HEK293 (cell line): Measurements from ENCODE around the gene CTDNEP1.

Experiments
- CTCF ChIA-PET: fragments of 350-600 bp; formaldehyde crosslinking; extraction: SDS; loops from one replicate; lab custom pipeline; 2021; ENCODE audit warnings: antibody characterized with exemption; lab: Yijun Ruan, JAX
- POLR2A ChIA-PET: fragments of 300-600 bp; formaldehyde crosslinking; extraction: SDS; loops from one replicate; lab custom pipeline; 2020; ENCODE audit warnings: antibody characterized with exemption, inconsistent platforms; lab: Yijun Ruan, JAX
- H3K27ac ChIP-seq: fragments of 200-500 bp; sonication (Bioruptor generic); 2 replicates; pipeline ENCODE4 v1.5.1; 2014; ENCODE audit warnings: low read depth, low read length, control low read depth, inconsistent platforms; ENCODE audit errors: extremely low read depth
- H3K36me3 ChIP-seq, 2 experiments: fragments of 200-500 bp in 1 of 2; sonication (Bioruptor generic) in 1 of 2; 1 replicate in 1 of 2; 2 replicates in 1 of 2; pipeline ENCODE4 v1.5.1; 2014 to 2017; ENCODE audit warnings: inconsistent platforms in 2 of 2, low read length in 2 of 2; ENCODE audit not compliant: control insufficient read depth in 2 of 2, insufficient read depth in 1 of 2
- H3K4me1 ChIP-seq: fragments of 200-500 bp; sonication (Bioruptor generic); 2 replicates; pipeline ENCODE4 v1.5.1; 2014; ENCODE audit warnings: mild to moderate bottlenecking, low read length, inconsistent platforms; ENCODE audit not compliant: control insufficient read depth, insufficient read depth
- H3K4me3 ChIP-seq: 2 replicates; pipeline ENCODE4 v1.5.1; 2011; ENCODE audit warnings: low read depth, mild to moderate bottlenecking, control low read depth, low read length, moderate library complexity
- H3K9me3 ChIP-seq: fragments of 200-500 bp; sonication (Bioruptor generic); 2 replicates; pipeline ENCODE4 v1.5.1; 2014; ENCODE audit warnings: low read depth, low read length, inconsistent platforms; ENCODE audit not compliant: control insufficient read depth, insufficient read depth
- INSM2 ChIP-seq: fragments of 450-650 bp; formaldehyde crosslinking; IDR thresholded peaks from 2 replicates; pipeline ENCODE4 v1.5.1; 2016; ENCODE audit warnings: missing biosample characterization, missing genetic modification characterization
- KLF16 ChIP-seq: fragments of 450-650 bp; formaldehyde crosslinking; IDR thresholded peaks from 2 replicates; pipeline ENCODE4 v1.5.1; 2017; ENCODE audit warnings: missing biosample characterization, missing genetic modification characterization
- SP2 ChIP-seq: fragments of 450-650 bp; formaldehyde crosslinking; IDR thresholded peaks from 2 replicates; pipeline ENCODE4 v1.5.1; 2016; ENCODE audit warnings: missing biosample characterization, missing genetic modification characterization
- YY1 ChIP-seq: fragments of 450-650 bp; formaldehyde crosslinking; IDR thresholded peaks from 2 replicates; pipeline ENCODE4 v1.5.1; 2018; ENCODE audit warnings: missing biosample characterization, missing genetic modification characterization
- YY2 ChIP-seq: fragments of 450-650 bp; formaldehyde crosslinking; IDR thresholded peaks from 2 replicates; pipeline ENCODE4 v1.5.1; 2016; ENCODE audit warnings: missing biosample characterization, missing genetic modification characterization
- ZBTB44 ChIP-seq: fragments of 450-650 bp; IDR thresholded peaks from 2 replicates; pipeline ENCODE4 v1.5.1; 2018; ENCODE audit warnings: missing biosample characterization, mild to moderate bottlenecking, missing genetic modification characterization
- ZBTB7A ChIP-seq: fragments of 450-650 bp; formaldehyde crosslinking; IDR thresholded peaks from 2 replicates; pipeline ENCODE4 v1.5.1; 2016; ENCODE audit warnings: low read depth, missing biosample characterization, missing genetic modification characterization
- ZEB2 ChIP-seq: fragments of 450-650 bp; formaldehyde crosslinking; IDR thresholded peaks from 2 replicates; pipeline ENCODE4 v1.5.1; 2016; ENCODE audit warnings: missing biosample characterization, missing genetic modification characterization
- ZNF16 ChIP-seq: fragments of 450-650 bp; formaldehyde crosslinking; IDR thresholded peaks from 2 replicates; pipeline ENCODE4 v1.5.1; 2016; ENCODE audit warnings: low read depth, missing biosample characterization, missing genetic modification characterization
- ZNF175 ChIP-seq: fragments of 450-650 bp; formaldehyde crosslinking; IDR thresholded peaks from 2 replicates; pipeline ENCODE4 v1.5.1; 2016; ENCODE audit warnings: missing biosample characterization, missing genetic modification characterization
- ZNF302 ChIP-seq: fragments of 450-650 bp; formaldehyde crosslinking; IDR thresholded peaks from 2 replicates; pipeline ENCODE4 v1.5.1; 2016; ENCODE audit warnings: missing biosample characterization, missing genetic modification characterization, low read depth
- ZNF324 ChIP-seq: fragments of 450-650 bp; formaldehyde crosslinking; IDR thresholded peaks from 2 replicates; pipeline ENCODE4 v1.5.1; 2016; ENCODE audit warnings: missing biosample characterization, missing genetic modification characterization
- ZNF366 ChIP-seq: fragments of 450-650 bp; formaldehyde crosslinking; conservative IDR thresholded peaks from 2 replicates; pipeline ENCODE4 v1.5.1; 2016; ENCODE audit warnings: missing biosample characterization, missing genetic modification characterization
- ZNF391 ChIP-seq: fragments of 450-650 bp; formaldehyde crosslinking; IDR thresholded peaks from 2 replicates; pipeline ENCODE4 v1.5.1; 2016; ENCODE audit warnings: low read depth, missing biosample characterization, missing genetic modification characterization, borderline replicate concordance
- ZNF473 ChIP-seq: fragments of 450-650 bp; formaldehyde crosslinking; IDR thresholded peaks from 2 replicates; pipeline ENCODE4 v1.5.1; 2017; ENCODE audit warnings: missing biosample characterization, missing genetic modification characterization
- ZNF48 ChIP-seq: fragments of 450-650 bp; formaldehyde crosslinking; IDR thresholded peaks from 2 replicates; pipeline ENCODE4 v1.5.1; 2016; ENCODE audit warnings: missing biosample characterization, missing genetic modification characterization
- ZNF518A ChIP-seq: fragments of 450-650 bp; formaldehyde crosslinking; conservative IDR thresholded peaks from 2 replicates; pipeline ENCODE4 v1.5.1; 2016; ENCODE audit warnings: low read depth, missing biosample characterization, missing genetic modification characterization
- ZNF544 ChIP-seq: fragments of 450-650 bp; formaldehyde crosslinking; IDR thresholded peaks from 2 replicates; pipeline ENCODE4 v1.5.0; 2017; ENCODE audit warnings: missing biosample characterization, missing genetic modification characterization
- ZNF610 ChIP-seq: fragments of 450-650 bp; formaldehyde crosslinking; IDR thresholded peaks from 2 replicates; pipeline ENCODE4 v1.5.1; 2016; ENCODE audit warnings: missing biosample characterization, missing genetic modification characterization, borderline replicate concordance
- ZNF660 ChIP-seq: fragments of 450-650 bp; IDR thresholded peaks from 2 replicates; pipeline ENCODE4 v1.5.1; 2018; ENCODE audit warnings: missing biosample characterization, mild to moderate bottlenecking, missing genetic modification characterization
- ZNF837 ChIP-seq: fragments of 450-650 bp; formaldehyde crosslinking; IDR thresholded peaks from 2 replicates; pipeline ENCODE4 v1.5.1; 2016; ENCODE audit warnings: missing biosample characterization, missing genetic modification characterization
- TF ChIP-seq, protein P1 (sequence below): fragments of 450-650 bp; formaldehyde crosslinking; IDR thresholded peaks from 2 replicates; pipeline ENCODE4 v1.5.1; 2017; ENCODE audit warnings: missing biosample characterization, missing genetic modification characterization
- TF ChIP-seq, protein P2 (sequence below): fragments of 450-650 bp; formaldehyde crosslinking; conservative IDR thresholded peaks from 2 replicates; pipeline ENCODE4 v1.5.1; 2016; ENCODE audit warnings: low read depth, missing biosample characterization, missing genetic modification characterization

CTDNEP1 gene

DNA sequence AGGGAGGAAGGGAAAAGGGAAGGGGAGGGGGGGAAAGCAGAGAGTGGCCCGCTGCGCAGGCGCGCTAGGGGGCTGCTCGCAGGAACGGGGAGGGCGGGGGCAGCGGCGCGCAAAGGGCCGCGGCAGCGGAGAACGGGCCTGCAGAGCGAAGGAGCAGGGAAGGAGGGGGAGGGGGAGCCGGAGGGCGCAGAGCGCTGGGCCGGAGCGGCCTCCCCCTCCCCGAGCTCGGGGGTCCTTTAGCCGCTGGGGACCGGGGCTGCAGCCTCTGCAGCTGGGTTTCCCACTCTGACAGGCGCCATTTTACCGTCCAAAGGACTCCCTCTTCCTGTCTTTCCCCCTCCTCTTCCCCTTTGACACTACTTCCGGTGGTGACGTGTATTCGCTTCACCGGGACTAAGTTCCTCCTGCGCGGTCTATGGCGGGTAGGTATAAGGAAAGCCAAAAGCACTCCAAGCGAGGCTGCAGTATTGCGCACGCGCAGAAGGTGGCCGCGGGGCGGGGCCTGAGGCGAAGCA lies at the start of gene CTDNEP1:
Gene CTDNEP1, minus strand, starts transcription at position 74 of the 515 bp plus-strand sequence. CDS start 438 bp downstream, outside the sequence.
- ChIA-PET POLR2A (interaction anchor here (0.6 to 2.0 kb wide), 7 partner anchors 11 to 78 kb away, joined by 3 to 33 read pairs (median 4); partner anchors contain the start of genes ACADVL, DLG4, DVL2 and GABARAP), CTCF (interaction anchor here (0.6 to 1.6 kb wide), 4 partner anchors 30 to 843 kb away, joined by 3 to 6 read pairs (median 4); partner anchors contain the start of gene SLC2A4)
- peak within 1 kb of the TSS; percentile 92 for H3K27ac ChIP-seq
- peaks cover 13% of the 10 kb centered on the region; the same call in 1 of the 2 replicates for H3K4me1 ChIP-seq
- peak within 1 kb of the TSS; percentile 91 for H3K4me3 ChIP-seq
- no peaks in the 10 kb centered on the region for H3K9me3 ChIP-seq
- TF ChIP-seq ZNF610 (tag by site-specific recombination) (0 out of 2 replicates have a peak, but pooled peaks have one; percentile 13), ZNF48 (tag by site-specific recombination) (no peak), ZNF660 (tag by site-specific recombination) (peak; percentile 2; the same call in 1 of the 2 replicates), YY1 (tag by site-specific recombination) (peak; percentile 94), ZEB2 (tag by site-specific recombination) (peak; percentile 90; the same call in 1 of the 2 replicates), ZNF544 (tag by site-specific recombination) (no peak), ZNF518A (tag by site-specific recombination) (peak; percentile 69), ZNF473 (no peak), ZNF324 (tag by site-specific recombination) (peak; percentile 71), ZNF366 (tag by site-specific recombination) (peak; percentile 47; the same call in 1 of the 2 replicates), YY2 (tag by site-specific recombination) (peak; percentile 96), ZNF391 (tag by site-specific recombination) (0 out of 2 replicates have a peak, but pooled peaks have one; percentile 18), KLF16 (tag by site-specific recombination) (peak; percentile 22; the same call in 1 of the 2 replicates), INSM2 (tag by site-specific recombination) (peak; percentile 9; the same call in 1 of the 2 replicates), ZNF302 (tag by site-specific recombination) (no peak), ZBTB7A (tag by site-specific recombination) (peak; percentile 81), ZNF175 (tag by site-specific recombination) (no peak), ZBTB44 (tag by site-specific recombination) (0 out of 2 replicates have a peak, but pooled peaks have one; percentile 28), SP2 (peak; percentile 96), ZNF16 (tag by site-specific recombination) (no peak), ZNF837 (tag by site-specific recombination) (no peak)
- TF ChIP-seq, protein P1, sequence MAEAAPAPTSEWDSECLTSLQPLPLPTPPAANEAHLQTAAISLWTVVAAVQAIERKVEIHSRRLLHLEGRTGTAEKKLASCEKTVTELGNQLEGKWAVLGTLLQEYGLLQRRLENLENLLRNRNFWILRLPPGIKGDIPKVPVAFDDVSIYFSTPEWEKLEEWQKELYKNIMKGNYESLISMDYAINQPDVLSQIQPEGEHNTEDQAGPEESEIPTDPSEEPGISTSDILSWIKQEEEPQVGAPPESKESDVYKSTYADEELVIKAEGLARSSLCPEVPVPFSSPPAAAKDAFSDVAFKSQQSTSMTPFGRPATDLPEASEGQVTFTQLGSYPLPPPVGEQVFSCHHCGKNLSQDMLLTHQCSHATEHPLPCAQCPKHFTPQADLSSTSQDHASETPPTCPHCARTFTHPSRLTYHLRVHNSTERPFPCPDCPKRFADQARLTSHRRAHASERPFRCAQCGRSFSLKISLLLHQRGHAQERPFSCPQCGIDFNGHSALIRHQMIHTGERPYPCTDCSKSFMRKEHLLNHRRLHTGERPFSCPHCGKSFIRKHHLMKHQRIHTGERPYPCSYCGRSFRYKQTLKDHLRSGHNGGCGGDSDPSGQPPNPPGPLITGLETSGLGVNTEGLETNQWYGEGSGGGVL (tag by site-specific recombination): peak; percentile 55
- TF ChIP-seq, protein P2, sequence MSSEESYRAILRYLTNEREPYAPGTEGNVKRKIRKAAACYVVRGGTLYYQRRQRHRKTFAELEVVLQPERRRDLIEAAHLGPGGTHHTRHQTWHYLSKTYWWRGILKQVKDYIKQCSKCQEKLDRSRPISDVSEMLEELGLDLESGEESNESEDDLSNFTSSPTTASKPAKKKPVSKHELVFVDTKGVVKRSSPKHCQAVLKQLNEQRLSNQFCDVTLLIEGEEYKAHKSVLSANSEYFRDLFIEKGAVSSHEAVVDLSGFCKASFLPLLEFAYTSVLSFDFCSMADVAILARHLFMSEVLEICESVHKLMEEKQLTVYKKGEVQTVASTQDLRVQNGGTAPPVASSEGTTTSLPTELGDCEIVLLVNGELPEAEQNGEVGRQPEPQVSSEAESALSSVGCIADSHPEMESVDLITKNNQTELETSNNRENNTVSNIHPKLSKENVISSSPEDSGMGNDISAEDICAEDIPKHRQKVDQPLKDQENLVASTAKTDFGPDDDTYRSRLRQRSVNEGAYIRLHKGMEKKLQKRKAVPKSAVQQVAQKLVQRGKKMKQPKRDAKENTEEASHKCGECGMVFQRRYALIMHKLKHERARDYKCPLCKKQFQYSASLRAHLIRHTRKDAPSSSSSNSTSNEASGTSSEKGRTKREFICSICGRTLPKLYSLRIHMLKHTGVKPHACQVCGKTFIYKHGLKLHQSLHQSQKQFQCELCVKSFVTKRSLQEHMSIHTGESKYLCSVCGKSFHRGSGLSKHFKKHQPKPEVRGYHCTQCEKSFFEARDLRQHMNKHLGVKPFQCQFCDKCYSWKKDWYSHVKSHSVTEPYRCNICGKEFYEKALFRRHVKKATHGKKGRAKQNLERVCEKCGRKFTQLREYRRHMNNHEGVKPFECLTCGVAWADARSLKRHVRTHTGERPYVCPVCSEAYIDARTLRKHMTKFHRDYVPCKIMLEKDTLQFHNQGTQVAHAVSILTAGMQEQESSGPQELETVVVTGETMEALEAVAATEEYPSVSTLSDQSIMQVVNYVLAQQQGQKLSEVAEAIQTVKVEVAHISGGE (tag by site-specific recombination): peak; percentile 95
- peaks cover 35 to 51% of the 10 kb centered on the region in 2 experiments for H3K36me3 ChIP-seq
